Endothelial cell of umbilical vein (primary cell): ENCODE data around the gene TCF7. TPM values are rescaled to one million over a fixed set of nuclear protein-coding genes. Genes with fewer than 3 reads are reported as not detected.

Source experiments
- BruUV-seq: library from RNA; stranded (reverse); fragments of 400-500 nt; replicated peaks from 2 replicates; lab custom pipeline; 2021; lab: Mats Ljungman, UMichigan
- CTCF ChIA-PET: fragments of 300-600, 350-600 bp; sonication (Branson Sonifier 250); formaldehyde crosslinking; loops from one replicate; lab custom pipeline; 2021; ENCODE audit warnings: antibody characterized with exemption, inconsistent platforms; lab: Charles Lee
- POLR2A ChIA-PET: fragments of 300-600, 350-600 bp; sonication (Branson Sonifier 250); formaldehyde crosslinking; loops from one replicate; lab custom pipeline; 2021; ENCODE audit warnings: antibody characterized with exemption, inconsistent platforms; lab: Charles Lee
- DNase-seq: peaks from one replicate; pipeline ENCODE4 v3.0.0-alpha.2; 2011; ENCODE audit warnings: low read depth, low spot score
- FAIRE-seq: peaks from 2 replicates; lab custom pipeline; 2011; peaks lifted over from hg19 to GRCh38; lab: Jason Lieb, UNC
- H2AFZ ChIP-seq: 2 replicates; pipeline ENCODE4 v1.6.0; 2012; ENCODE audit warnings: low read depth, low read length, control low read depth, inconsistent platforms
- H3K27ac ChIP-seq: 2 replicates; pipeline ENCODE4 v1.5.1; 2011; ENCODE audit warnings: low read depth, mild to moderate bottlenecking, control low read depth, low read length, moderate library complexity; ENCODE audit not compliant: insufficient read depth
- H3K27me3 ChIP-seq, 2 experiments: 2 replicates each; pipeline versions ENCODE4 v1.6.0 to v1.6.1; 2011; ENCODE audit warnings: low read length in 2 of 2, mixed read lengths in 1 of 2; ENCODE audit not compliant: control insufficient read depth in 2 of 2, insufficient read depth in 2 of 2
- H3K36me3 ChIP-seq, 2 experiments: 2 replicates in 1 of 2; 3 replicates in 1 of 2; pipeline ENCODE4 v1.5.1; 2011; ENCODE audit warnings: low read length in 2 of 2, mild to moderate bottlenecking in 1 of 2, moderate library complexity in 1 of 2; ENCODE audit not compliant: control insufficient read depth in 2 of 2, insufficient read depth in 2 of 2; ENCODE audit errors: extremely low read depth in 1 of 2
- H3K4me1 ChIP-seq: 3 replicates; pipeline ENCODE4 v1.5.1; 2011; ENCODE audit warnings: mild to moderate bottlenecking, low read length; ENCODE audit not compliant: control insufficient read depth, insufficient read depth; ENCODE audit errors: extremely low read depth
- H3K4me2 ChIP-seq: 2 replicates; pipeline ENCODE4 v1.6.1; 2011; ENCODE audit warnings: low read length, control low read depth, mixed read lengths; ENCODE audit not compliant: insufficient read depth
- H3K4me3 ChIP-seq, 3 experiments: fragments of 200-600 bp in 1 of 3; sonication (generic), shearing (Covaris generic) in 1 of 3; replicated peaks in 1 of 3; 2 replicates each; pipeline ENCODE4 v1.5.1; 2011 to 2016; ENCODE audit warnings: control low read depth in 3 of 3, low read length in 3 of 3, mild to moderate bottlenecking in 2 of 3, inconsistent platforms in 1 of 3, low read depth in 1 of 3, moderate library complexity in 1 of 3; ENCODE audit not compliant: insufficient read depth in 1 of 3
- H3K79me2 ChIP-seq: 2 replicates; pipeline ENCODE4 v1.6.0; 2012; ENCODE audit warnings: low read length, inconsistent platforms; ENCODE audit not compliant: control insufficient read depth, insufficient read depth
- H3K9ac ChIP-seq: replicated peaks from 2 replicates; pipeline ENCODE3; 2011; ENCODE audit warnings: low read length, control low read depth; ENCODE audit not compliant: insufficient read depth; ENCODE audit errors: extremely low read depth
- H3K9me1 ChIP-seq: replicated peaks from 3 replicates; pipeline ENCODE4 v1.6.0; 2011; ENCODE audit warnings: mild to moderate bottlenecking, low read length; ENCODE audit not compliant: control insufficient read depth, insufficient read depth; ENCODE audit errors: extremely low read depth
- H3K9me3 ChIP-seq: replicated peaks from 2 replicates; pipeline ENCODE4 v1.5.1; 2012; ENCODE audit warnings: low read length, inconsistent platforms; ENCODE audit not compliant: control insufficient read depth, insufficient read depth
- H4K20me1 ChIP-seq: replicated peaks from 2 replicates; pipeline ENCODE3; 2011; ENCODE audit warnings: mild to moderate bottlenecking, low read length; ENCODE audit not compliant: control insufficient read depth, insufficient read depth; ENCODE audit errors: extremely low read depth
- CTCF ChIP-seq, 2 donors: IDR thresholded peaks; 1 replicate in 1 of 2; 2 replicates in 1 of 2; pipeline ENCODE4 v1.5.1; 2011; ENCODE audit warnings: low read length in 2 of 2, mild to moderate bottlenecking in 2 of 2, moderate library complexity in 2 of 2, control low read depth in 1 of 2, inconsistent platforms in 1 of 2, low read depth in 1 of 2; ENCODE audit not compliant: insufficient read depth in 1 of 2; ENCODE audit errors: extremely low read depth in 1 of 2
- EZH2 ChIP-seq: IDR thresholded peaks from 2 replicates; pipeline ENCODE4 v1.6.1; 2012; ENCODE audit warnings: borderline replicate concordance, low read depth, mild to moderate bottlenecking, moderate library complexity, low read length, inconsistent platforms; ENCODE audit not compliant: severe bottlenecking
- FOS ChIP-seq: IDR thresholded peaks from 2 replicates; pipeline ENCODE4 v1.6.1; 2011; ENCODE audit warnings: mild to moderate bottlenecking, low read length, moderate library complexity, borderline replicate concordance; ENCODE audit not compliant: insufficient read depth
- JUN ChIP-seq: IDR thresholded peaks from 2 replicates; pipeline ENCODE4 v1.6.1; 2011; ENCODE audit warnings: borderline replicate concordance, low read depth; ENCODE audit not compliant: insufficient read length, insufficient read depth
- MAX ChIP-seq: IDR thresholded peaks from 2 replicates; pipeline ENCODE4 v1.6.1; 2011; ENCODE audit not compliant: insufficient read depth, insufficient read length
- MYC ChIP-seq: IDR thresholded peaks from one replicate; pipeline ENCODE4 v1.6.1; 2011; ENCODE audit warnings: mild to moderate bottlenecking, low read depth, low read length
- POLR2A ChIP-seq: IDR thresholded peaks from 2 replicates; pipeline ENCODE4 v1.6.1; 2012; ENCODE audit warnings: low read depth, mild to moderate bottlenecking, control low read depth, low read length
- dilution Hi-C: fragments of 300-500 bp; cut with MboI; formaldehyde crosslinking; loops from one replicate; pipeline ENCODE4 v1.15.0; 2019; ENCODE audit warnings: low sequenced_read_pairs; ENCODE audit not compliant: extremely low pct_ligation_motif_present
- intact Hi-C: fragments of 100-400 bp; cut with micrococcal nuclease; formaldehyde crosslinking; loops from one replicate; pipeline ENCODE4 v1.10.0; 2022
- polyA plus RNA-seq, 4 experiments: library from polyadenylated mRNA; depleted of rRNA in 3 of 4; stranded (reverse) in 3 of 4; unstranded in 1 of 4; fragments of >200 nt; gene quantifications; 2 replicates each; pipeline versions ENCODE4 v1.2.1 to v1.2.3, GENCODE V29; 2011 to 2012; ENCODE audit warnings: missing spikeins in 1 of 4
- total RNA-seq: library from RNA; stranded (reverse); gene quantifications from 2 replicates; pipeline ENCODE4 v1.2.3, GENCODE V29; 2021

Gene TCF7
- total and polyA plus RNA-seq, 2 donors (not counting 3 experiments of a cell fraction or from before 2014, with no cell fraction given) = 1.8 to 2.5 TPM

- H3K27me3 ChIP-seq = no peaks in the 10 kb centered on the region
- dilution Hi-C loops (no loop called here), intact Hi-C loops (no loop called here)
- BruUV-seq = no TSS peak
- H3K79me2 ChIP-seq = no peaks in the 10 kb centered on the region
- H3K4me1 ChIP-seq = peaks cover 9% of the 10 kb centered on the region
- DNase-seq (no peak), FAIRE-seq (no peak)
- H3K9me1 ChIP-seq = no peaks in the 10 kb centered on the region
- H2AFZ ChIP-seq = no peak overlapping the region
- no peak for TF ChIP-seq MYC
- no peak for TF ChIP-seq CTCF (IDR thresholded peaks at IDR 0.05; ENCODE audit: extremely low read depth in 1 of 2, insufficient read depth in 1 of 2, low read depth in 1 of 2, low read length in 2 of 2)
- TF ChIP-seq POLR2A = no peak
- TF ChIP-seq FOS = no peak
- no peak for TF ChIP-seq MAX
- no peak for TF ChIP-seq JUN
- no peak for TF ChIP-seq EZH2
- peaks cover 0 to 3% of the 10 kb centered on the region in 2 experiments for H3K36me3 ChIP-seq
- no peaks in the 10 kb centered on the region for H3K9me3 ChIP-seq
- H3K4me3 ChIP-seq = no peak overlapping the region
- no peak overlapping the region for H3K27ac ChIP-seq
- ChIA-PET POLR2A (interaction anchor here (1.0 kb wide), 1 partner anchor 12 kb away, joined by 3 read pairs; no protein-coding TSS in a partner anchor), CTCF (no interaction called here)
- H3K4me2 ChIP-seq = no peak overlapping the region
- no peak overlapping the region for H3K9ac ChIP-seq
- H4K20me1 ChIP-seq = no peaks in the 10 kb centered on the region
Measured at GRCh38 chr5:134131165-134131564, 16.7 kb downstream of the TCF7 start.
